Fibroblast of the aortic adventitia (primary cell): ENCODE measurements around the gene SAMSN1. TPM values are rescaled to one million over a fixed set of nuclear protein-coding genes. Genes with fewer than 3 reads are reported as not detected.

Experiments
- DNase-seq: peaks from one replicate; pipeline ENCODE4 v3.0.0-alpha.2; 2010; ENCODE audit warnings: low read depth
- H3K4me3 ChIP-seq: 2 replicates; pipeline ENCODE4 v1.5.1; 2011; ENCODE audit warnings: low read depth, mild to moderate bottlenecking, control low read depth, low read length, moderate library complexity
- total RNA-seq: library from RNA; depleted of rRNA; stranded (reverse); fragments of >200 nt; gene quantifications from 2 replicates; pipeline ENCODE4 v1.2.3, GENCODE V29; 2012; ENCODE audit warnings: low replicate concordance
- TF ChIP-seq, protein P1 (sequence below): IDR thresholded peaks from 2 replicates; pipeline ENCODE4 v1.5.1; 2011; ENCODE audit warnings: mild to moderate bottlenecking, low read length, control low read depth, inconsistent platforms; ENCODE audit not compliant: insufficient read depth

Gene SAMSN1
- total RNA-seq, 1 donor, result 0.27 TPM

DNA sequence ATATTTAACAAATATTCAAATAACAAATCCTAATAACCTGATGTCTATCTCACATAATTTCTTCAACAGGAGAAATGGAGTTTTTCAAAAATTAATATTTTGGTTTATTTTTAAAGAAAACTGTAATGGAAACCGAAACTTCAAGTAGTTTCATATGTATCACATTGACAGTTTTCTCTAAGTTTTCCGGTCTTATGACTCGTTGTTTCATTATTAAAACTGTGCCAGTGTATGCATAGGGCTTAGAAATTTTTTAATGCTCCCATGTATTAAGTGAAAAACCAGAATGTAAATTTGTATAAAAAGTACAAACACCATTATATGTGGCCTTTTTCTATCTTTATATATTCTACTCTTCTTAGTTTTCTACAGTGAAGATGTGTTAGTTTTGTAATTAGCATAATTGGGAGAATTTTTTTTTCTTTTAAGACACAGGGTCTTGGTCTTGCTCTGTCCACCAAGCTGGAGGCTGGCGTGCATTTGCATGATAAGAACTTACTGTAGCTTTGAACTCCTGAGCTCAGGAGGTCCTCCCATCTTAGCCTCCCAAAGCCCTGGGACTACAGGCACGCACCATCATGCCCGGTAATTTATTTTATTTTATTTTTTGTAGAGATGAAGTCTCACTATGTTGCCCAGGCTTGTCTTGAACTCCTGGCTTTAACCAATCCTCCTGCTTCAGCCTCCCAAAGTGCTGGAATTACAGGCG is 43.9 kb upstream of the SAMSN1 start:
- TF ChIP-seq, protein P1, sequence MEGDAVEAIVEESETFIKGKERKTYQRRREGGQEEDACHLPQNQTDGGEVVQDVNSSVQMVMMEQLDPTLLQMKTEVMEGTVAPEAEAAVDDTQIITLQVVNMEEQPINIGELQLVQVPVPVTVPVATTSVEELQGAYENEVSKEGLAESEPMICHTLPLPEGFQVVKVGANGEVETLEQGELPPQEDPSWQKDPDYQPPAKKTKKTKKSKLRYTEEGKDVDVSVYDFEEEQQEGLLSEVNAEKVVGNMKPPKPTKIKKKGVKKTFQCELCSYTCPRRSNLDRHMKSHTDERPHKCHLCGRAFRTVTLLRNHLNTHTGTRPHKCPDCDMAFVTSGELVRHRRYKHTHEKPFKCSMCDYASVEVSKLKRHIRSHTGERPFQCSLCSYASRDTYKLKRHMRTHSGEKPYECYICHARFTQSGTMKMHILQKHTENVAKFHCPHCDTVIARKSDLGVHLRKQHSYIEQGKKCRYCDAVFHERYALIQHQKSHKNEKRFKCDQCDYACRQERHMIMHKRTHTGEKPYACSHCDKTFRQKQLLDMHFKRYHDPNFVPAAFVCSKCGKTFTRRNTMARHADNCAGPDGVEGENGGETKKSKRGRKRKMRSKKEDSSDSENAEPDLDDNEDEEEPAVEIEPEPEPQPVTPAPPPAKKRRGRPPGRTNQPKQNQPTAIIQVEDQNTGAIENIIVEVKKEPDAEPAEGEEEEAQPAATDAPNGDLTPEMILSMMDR, result no peak
- H3K4me3 ChIP-seq, result no peak overlapping the region
- DNase-seq, result no peak

- no peak for DNase-seq
- no peak overlapping the region for H3K4me3 ChIP-seq
- TF ChIP-seq, protein P1, result no peak
These were observed 41.2 kb upstream of the SAMSN1 start for GRCh38 chr21:14587266-14587665.

DNA sequence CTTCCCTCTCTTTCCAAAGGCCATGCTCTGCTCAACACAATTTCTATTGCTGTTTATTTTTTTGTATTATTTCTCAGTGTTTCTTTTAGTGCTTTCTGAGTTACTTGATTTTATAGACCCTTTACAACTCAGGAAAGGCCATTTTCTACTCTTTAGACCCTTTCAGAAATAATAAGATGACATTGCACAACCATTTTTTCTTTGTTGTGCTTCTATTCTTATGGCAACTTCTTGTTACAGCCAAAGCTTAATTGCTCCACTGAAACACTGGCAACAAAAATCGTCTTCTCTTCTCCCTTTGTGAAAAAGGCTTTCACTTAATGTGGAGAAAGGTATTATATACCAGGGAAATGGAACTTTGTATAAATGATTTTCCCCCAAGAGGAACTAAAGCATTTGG is 39.0 kb upstream of the SAMSN1 start:
- TF ChIP-seq, protein P1, result no peak
- no peak for DNase-seq
- H3K4me3 ChIP-seq, result no peak overlapping the region

DNA sequence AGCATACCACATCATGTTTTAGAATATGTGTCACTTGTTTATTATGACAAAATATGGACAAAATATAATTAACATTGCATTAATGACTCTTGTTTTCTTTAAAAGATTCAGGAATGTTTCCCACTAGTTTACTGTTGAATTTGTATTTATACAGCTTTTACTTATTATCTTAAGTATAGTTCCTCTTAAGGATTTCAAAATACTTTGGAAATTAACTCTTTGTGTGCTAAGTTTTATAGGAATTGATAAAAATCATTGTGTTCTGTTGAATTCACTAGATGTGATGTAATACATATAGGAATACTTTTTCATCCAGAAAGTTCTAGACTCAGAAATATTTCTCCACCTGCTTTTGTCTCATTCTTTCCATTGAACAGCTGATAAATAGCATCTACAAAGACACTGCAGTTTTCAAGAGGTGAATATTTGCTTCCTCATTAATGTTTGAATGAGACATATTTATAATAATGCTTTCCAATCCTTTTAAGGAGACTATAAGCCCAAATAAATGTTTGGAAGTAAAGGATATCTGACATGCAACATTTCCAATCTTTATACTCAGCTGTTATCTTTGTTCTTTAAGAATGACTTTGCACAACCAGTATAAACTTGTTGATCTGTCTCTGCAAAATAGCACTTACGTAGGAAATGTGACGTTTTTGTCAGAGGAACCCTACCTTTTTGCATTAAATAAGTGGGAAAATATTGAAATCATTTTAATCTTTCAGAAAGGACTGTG is 38.4 kb upstream of the SAMSN1 start:
- TF ChIP-seq, protein P1, result no peak
- no peak for DNase-seq
- no peak overlapping the region for H3K4me3 ChIP-seq

DNA sequence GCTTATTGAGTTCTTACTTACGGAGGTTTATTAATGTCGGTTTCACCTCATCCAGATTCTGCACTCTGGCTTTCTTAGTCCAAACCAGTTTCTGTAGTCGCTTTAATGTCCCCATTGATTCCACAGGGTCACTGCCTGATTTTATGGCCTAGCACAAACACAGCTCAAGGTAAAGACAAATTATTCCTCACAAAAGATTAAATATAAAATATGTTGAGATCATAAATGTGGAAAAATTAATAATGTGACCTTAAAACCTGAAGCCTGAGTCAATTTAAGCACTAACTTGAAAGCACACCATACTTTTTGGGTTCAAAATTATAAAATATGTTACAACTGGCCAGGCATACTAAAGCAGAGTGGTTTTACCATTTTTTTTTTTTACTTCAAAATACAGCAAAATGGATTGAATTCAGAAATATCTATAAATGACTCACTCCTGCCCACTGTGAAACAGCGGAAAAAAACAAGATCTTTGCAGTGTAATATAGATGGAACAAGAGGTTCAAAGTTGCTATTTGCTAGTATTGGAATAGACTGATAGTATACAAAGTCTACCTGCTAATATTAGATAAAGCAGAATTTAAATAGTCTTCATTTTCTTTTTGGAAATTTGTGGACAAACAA is 37.6 kb upstream of the SAMSN1 start:
- TF ChIP-seq, protein P1, result no peak
- DNase-seq, result no peak
- H3K4me3 ChIP-seq, result no peak overlapping the region

- H3K4me3 ChIP-seq, result no peak overlapping the region
- TF ChIP-seq, protein P1, result no peak
- DNase-seq, result no peak
These were observed 37.0 kb upstream of the SAMSN1 start for GRCh38 chr21:14582934-14583628.
